Measurements from ENCODE around the gene CBX7.

DNA sequence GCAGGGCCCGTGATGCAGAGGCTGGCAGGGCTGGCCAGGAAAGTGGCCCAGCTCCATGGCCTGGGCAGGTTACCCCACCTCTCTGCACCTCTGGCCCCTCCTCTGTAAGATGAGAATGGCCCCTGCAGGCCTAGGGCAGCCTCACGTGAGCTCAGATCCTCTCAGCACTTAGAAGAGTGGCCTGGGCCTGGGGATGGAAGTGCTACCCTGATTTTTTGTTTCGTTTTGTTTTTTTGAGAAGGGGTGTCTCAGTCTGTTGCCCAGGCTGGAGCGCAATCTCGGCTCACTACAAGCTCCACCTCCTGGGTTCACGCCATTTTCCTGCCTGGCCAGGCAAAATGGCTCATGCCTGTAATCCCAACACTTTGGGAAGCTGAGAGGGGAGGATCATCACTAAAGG lies 54.5 kb downstream of the CBX7 start:
- TF ChIP-seq, protein P1, sequence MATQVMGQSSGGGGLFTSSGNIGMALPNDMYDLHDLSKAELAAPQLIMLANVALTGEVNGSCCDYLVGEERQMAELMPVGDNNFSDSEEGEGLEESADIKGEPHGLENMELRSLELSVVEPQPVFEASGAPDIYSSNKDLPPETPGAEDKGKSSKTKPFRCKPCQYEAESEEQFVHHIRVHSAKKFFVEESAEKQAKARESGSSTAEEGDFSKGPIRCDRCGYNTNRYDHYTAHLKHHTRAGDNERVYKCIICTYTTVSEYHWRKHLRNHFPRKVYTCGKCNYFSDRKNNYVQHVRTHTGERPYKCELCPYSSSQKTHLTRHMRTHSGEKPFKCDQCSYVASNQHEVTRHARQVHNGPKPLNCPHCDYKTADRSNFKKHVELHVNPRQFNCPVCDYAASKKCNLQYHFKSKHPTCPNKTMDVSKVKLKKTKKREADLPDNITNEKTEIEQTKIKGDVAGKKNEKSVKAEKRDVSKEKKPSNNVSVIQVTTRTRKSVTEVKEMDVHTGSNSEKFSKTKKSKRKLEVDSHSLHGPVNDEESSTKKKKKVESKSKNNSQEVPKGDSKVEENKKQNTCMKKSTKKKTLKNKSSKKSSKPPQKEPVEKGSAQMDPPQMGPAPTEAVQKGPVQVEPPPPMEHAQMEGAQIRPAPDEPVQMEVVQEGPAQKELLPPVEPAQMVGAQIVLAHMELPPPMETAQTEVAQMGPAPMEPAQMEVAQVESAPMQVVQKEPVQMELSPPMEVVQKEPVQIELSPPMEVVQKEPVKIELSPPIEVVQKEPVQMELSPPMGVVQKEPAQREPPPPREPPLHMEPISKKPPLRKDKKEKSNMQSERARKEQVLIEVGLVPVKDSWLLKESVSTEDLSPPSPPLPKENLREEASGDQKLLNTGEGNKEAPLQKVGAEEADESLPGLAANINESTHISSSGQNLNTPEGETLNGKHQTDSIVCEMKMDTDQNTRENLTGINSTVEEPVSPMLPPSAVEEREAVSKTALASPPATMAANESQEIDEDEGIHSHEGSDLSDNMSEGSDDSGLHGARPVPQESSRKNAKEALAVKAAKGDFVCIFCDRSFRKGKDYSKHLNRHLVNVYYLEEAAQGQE (IDR thresholded peaks at IDR 0.05; ENCODE audit: low read depth) = no peak
- TF ChIP-seq RAD21 (IDR thresholded peaks at IDR 0.05; ENCODE audit: low read depth) = no peak

All from Ishikawa (cell line).